Esophagus squamous epithelium (tissue), 4 donors: ENCODE data around the gene TNFRSF14.

Source experiments
- CTCF ChIP-seq, 6 experiments: fragments of 450-650 bp in 4 of 6; fragments of 200-600 bp in 2 of 6; sonication (generic) in 2 of 6; IDR thresholded peaks; one replicate each; pipeline ENCODE4 v1.5.1; 2016 to 2019; ENCODE audit warnings: antibody characterized with exemption in 6 of 6, mild to moderate bottlenecking in 4 of 6, moderate library complexity in 4 of 6
- POLR2A ChIP-seq, 4 donors: fragments of 450-650 bp; IDR thresholded peaks; one replicate each; pipeline ENCODE4 v1.6.1; 2017; ENCODE audit warnings: antibody characterized with exemption in 4 of 4, mild to moderate bottlenecking in 4 of 4, moderate library complexity in 3 of 4

GRCh38 chr1:2564815-2565374 lies 8.7 kb downstream of the TNFRSF14 start:
- no peak for TF ChIP-seq CTCF (IDR thresholded peaks at IDR 0.05)
- no peak for TF ChIP-seq POLR2A (IDR thresholded peaks at IDR 0.05)
